Fibroblast of skin of right biceps (primary cell): ENCODE results near the gene GRK5.

Source experiments
- DNase-seq: peaks from one replicate; pipeline ENCODE4 v3.0.0-alpha.2; 2013

The GRK5 gene

DNA sequence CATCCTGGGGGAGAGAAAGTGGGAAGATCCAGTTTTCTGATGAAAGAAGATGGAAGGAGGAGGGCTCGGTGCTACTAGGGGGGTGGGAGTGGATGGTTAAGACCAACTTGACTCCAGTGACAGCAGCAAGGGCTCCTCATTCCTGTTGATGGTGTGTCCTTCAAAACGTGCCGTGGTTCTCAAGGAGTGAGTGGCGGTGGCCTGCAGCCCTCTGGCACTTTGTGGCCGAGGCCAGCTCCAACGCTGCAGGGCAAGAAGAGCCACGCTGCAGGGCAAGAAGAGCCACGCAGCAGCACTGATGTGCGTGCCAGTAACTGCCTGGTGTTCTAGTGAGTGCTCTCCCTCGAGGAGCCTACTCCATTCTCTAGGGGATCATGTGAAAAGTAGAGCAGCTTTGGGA, 72.1 kb downstream of the GRK5 start:
- no peak for DNase-seq

DNA sequence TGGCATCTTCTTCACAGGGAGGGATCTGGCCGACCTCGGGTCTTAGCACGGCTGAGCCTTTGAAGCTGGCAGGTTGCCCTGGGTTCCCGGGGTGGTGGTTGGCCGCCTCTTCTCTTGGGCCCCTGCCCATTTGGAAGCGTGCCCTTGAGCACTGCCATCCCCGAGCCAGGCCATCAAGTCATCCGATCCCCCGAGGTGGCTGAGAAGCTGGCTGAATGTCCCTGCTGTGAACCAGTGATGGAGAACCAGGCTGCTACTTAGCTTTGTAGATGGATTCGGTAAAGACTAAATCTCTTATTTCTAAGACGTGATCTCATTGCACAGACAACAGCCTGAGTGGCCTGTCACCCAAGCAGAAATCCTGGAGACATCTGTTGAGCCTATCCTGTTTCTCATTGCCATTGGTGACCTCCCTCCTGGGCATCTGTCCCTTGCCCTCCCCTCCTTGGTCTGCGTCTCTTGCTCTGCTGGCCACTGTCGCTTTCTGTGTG, 74.3 kb downstream of the GRK5 start:
- no peak for DNase-seq

DNA sequence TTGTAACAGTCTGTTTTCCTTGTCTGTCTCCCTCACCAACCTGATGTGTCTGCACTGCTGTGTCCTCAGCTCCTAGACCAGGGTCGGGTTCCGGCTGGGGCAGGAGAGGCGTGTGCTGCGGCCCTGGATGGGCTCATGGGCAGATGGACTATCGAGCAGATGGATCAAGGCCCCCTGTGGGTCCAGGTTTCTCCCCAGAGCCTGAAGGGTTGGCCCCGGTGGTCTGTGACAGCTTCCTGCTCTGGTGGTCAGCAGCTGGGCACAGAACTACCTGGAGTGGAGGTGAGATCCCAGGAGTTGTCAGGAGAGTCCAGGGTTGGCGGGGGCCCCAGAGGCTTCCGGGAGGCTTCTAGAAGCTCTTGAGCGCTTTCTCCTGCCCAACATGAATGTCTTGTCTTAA, 75.1 kb downstream of the GRK5 start:
- DNase-seq = no peak

- DNase-seq = no peak
Observed at GRCh38 chr10:119283387-119283786, 76.0 kb downstream of the GRK5 start.

- DNase-seq = no peak
Observed at GRCh38 chr10:119283818-119284217, 76.4 kb downstream of the GRK5 start.

GRCh38 chr10:119284679-119285096, 77.3 kb downstream of the GRK5 start:
- no peak for DNase-seq

- no peak for DNase-seq
Observed at GRCh38 chr10:119285495-119286267, 78.3 kb downstream of the GRK5 start.

DNA sequence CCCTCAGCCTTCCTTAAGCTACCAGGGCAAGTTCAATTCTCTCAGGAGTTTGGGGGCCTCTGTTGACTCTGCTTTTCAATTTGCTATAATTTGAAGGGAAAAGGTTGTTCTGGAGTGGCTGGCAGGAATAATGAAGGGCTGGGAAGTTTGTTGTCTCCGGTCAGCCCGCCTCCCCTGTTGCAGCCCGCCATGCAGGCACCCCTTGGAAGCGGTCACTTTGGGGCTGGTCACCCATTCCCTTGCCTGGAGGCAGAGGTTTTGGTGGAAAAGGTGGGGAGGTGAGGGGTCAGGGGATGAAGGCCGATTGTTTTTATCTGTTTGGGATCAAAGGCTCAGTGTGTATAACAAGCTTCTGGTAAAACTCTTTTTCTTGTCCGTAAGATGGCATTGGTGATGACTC, 79.1 kb downstream of the GRK5 start:
- DNase-seq = no peak

GRCh38 chr10:119286983-119287633, 79.7 kb downstream of the GRK5 start:
- no peak for DNase-seq

DNA sequence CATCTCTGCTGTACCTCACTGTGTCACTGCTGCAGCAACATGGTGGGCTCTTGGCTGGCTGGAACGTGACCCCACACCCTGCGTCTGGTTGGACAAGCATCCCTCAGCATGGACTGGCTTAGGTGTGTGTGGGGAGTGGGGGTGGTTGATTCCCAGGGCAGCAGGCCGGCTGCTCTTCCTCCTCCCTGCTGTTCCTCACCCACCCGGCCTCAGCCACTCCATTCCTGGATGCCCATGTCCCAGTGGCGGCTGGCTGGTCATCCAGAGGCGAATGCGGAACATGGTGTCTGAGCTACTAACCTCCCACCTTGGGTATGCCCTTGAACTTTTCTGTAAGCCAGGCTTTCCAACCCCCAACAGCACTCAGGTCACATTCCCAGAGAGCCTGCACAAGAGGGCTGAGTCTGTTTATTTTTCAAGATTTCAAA, 81.2 kb downstream of the GRK5 start:
- DNase-seq = no peak

DNA sequence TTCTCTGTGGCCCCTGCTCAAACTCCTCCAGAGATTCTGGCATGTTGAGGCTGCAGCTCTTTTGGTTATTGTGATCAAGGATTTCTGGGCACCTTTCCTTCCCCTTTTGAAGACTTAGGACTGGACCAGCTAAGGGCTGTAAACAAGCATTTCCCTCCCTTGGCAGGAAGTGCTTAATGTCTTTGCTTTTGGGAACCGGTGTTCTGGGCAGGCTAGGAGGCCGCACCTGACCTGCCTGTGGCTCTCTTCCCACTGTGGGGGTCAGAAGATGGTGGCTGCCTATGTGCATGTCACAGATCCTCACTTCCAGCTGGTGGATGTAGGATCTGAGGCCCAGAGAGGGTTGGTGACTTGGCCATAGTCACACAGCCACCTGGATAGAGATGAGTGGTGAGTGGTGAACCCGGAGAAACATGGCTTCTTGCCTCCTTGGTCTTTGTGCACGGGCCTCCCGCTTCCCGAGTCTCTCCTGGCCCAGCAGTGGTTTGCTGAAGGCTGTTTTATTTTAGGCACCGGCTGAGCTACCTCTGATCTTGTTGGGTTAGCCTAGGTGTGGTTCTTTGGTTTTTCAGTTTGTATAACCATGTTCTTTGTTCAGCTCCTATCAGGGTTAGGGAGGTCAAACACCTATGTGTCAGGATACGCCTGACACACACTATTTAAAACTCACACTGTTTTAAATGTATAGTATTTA, 82.0 kb downstream of the GRK5 start:
- no peak for DNase-seq

DNA sequence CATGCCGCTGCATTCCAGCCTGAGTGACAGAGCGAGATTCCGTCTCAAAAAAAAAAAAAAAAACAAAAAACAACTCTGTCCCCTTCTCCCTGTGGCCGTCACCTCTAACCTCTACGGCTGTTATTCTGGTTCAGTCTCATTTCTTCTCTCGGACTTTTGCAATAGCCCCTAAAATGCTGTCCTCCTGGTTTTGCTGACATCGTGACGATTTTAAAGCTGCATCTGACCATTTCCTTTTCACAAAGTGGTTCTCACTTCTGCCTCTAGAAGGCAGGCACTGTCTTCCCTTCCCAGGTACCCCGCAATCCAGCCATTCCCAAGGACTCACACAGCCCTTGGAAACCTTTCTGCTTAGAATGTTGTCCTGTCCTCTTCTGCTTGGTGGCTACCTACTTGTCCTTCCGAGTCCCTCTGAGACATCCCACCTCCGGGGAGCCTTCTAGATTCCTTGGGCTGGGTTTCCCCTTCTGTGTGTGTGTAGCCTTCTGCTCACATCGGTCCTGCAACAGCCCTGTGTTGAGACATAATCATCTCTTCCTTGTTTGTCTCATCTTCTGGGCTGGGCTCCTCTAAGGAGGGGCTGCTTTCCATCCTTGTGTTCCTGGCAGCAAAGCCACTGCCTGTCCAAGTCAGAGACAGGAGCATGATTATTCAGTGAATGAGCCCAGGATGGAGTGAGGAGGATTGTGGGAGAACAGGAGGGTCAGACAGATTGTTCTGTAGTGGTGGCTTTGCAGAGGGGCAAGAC, 83.1 kb downstream of the GRK5 start:
- no peak for DNase-seq

GRCh38 chr10:119291223-119291900, 84.0 kb downstream of the GRK5 start:
- no peak for DNase-seq

- DNase-seq = no peak
Observed at GRCh38 chr10:119292968-119293760, 85.8 kb downstream of the GRK5 start.

DNA sequence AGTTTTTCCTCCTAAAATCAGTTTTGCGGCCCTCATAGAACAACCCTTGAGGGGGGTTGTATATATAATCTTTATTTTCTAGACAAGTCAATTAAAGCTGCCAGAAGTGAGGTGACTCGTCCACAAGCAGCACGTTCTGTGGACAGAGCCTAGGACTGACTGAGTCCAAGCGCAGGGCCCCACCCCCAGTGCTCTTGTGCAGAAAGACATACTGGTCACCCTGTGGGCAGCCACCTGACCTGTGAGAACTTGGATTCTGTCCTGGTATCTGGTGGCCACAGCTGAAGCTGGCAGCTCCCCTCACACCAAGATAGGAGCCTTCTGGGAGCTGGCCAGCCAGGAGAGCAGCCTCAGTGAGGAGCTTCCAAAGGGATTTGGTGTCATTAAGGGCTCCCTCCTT, 89.3 kb downstream of the GRK5 start:
- no peak for DNase-seq

DNA sequence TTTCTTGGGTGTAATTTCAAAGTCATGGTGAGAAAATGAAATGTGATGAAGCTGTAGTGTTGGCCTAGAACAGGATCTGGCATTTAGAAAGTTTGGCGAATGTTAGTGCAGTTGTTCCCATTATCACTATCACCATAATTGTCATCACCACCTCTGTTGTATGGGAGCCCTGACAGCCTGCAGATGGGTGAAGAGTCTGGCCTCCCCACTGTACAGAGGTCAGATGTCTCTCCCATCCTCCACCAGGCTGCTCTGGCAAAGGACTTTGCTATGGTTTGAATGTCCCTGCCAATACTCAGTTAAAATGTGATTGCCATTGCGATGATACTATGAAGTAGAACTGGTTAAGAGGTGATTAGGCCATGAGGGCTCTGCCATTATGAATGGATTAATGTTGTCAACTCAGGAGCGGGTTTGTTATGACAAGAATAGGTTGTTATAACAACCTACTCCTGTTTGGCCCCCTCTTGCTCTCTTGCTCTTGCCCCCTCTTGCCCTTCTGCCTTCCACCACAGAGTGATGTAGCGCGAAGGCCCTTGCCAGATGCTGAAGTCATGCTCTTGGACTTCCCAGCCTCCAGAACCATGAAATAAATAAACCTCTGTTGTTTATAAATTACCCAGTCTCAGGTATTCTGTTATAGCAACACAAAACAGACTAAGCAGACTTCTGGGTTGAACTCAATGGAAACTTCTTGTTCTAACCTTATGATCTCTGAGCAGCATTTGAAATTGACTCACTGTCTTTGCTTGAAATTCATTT, 90.0 kb downstream of the GRK5 start:
- no peak for DNase-seq

GRCh38 chr10:119298810-119299209, 91.4 kb downstream of the GRK5 start:
- no peak for DNase-seq

DNA sequence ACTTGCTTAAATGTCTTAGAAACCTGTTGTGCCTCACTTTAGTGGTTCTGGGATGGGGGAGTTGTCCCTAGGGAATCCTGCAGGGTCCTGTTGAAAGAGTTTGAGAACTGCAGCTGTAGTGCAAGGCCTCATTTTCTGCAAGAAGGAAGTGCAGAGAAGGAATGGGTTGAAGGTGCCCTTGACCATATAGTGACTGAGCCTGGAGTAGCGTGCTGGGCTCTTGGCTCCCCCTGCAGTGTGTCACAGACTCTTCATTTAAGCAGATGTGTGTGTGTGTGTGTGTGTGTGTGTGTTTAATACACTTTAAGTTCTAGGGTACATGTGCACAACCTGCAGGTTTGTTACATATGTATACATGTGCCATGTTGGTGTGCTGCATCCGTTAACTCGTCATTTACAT, 92.2 kb downstream of the GRK5 start:
- peak; percentile 40 for DNase-seq

DNA sequence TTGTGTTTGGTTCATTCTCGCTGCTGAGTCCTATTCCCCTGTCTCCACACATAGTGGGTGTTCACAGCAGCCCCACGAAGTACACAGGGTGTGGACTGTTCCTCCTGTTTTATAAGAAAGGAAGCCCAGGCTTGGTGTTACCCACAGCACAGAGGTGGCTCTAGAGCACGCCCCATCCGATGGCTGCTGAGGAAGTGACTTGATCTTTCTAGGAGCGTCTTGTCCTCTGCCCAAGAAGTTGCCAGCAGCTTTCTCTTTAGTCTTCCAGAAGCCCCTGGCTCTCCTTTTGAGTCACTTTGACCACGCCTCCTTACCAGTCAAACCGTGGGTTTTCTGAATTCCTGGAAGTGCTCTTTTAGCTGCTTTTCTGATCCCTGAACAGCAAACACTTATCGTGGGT, 94.0 kb downstream of the GRK5 start:
- peak; percentile 16 for DNase-seq

- no peak for DNase-seq
Observed at GRCh38 chr10:119302172-119302571, 94.8 kb downstream of the GRK5 start.
